Type B pancreatic cell (in vitro differentiated cells): Measurements from ENCODE around the gene LRMDA. TPM values are rescaled to one million over a fixed set of nuclear protein-coding genes. Genes with fewer than 3 reads are reported as not detected.

ENCODE experiments used
- DNase-seq: peaks from one replicate; pipeline ENCODE4 v3.0.0; 2021; ENCODE audit warnings: mixed read lengths; ENCODE audit not compliant: unreplicated experiment; ENCODE audit errors: extremely low spot score
- H3K27ac Mint-ChIP-seq: 2 replicates; pipeline ENCODE4 v1.8.0; 2021; ENCODE audit warnings: mild to moderate bottlenecking, mixed read lengths
- H3K27me3 Mint-ChIP-seq: 2 replicates; pipeline ENCODE4 v1.8.0; 2021; ENCODE audit warnings: mixed read lengths
- H3K36me3 Mint-ChIP-seq: 2 replicates; pipeline ENCODE4 v1.8.0; 2021; ENCODE audit warnings: mixed read lengths
- H3K4me1 Mint-ChIP-seq: one replicate; pipeline ENCODE4 v1.8.0; 2021; ENCODE audit warnings: mixed read lengths; ENCODE audit not compliant: unreplicated experiment
- H3K4me3 Mint-ChIP-seq: 2 replicates; pipeline ENCODE4 v1.8.0; 2021; ENCODE audit warnings: mild to moderate bottlenecking, mixed read lengths
- H3K9me3 Mint-ChIP-seq: 2 replicates; pipeline ENCODE4 v1.8.0; 2021; ENCODE audit warnings: mixed read lengths
- CTCF ChIP-seq: fragments of 200-600 bp; sonication (generic); conservative IDR thresholded peaks from 2 replicates; pipeline ENCODE4 v1.5.0; 2021; ENCODE audit warnings: antibody characterized with exemption, mild to moderate bottlenecking
- total RNA-seq: library from RNA; stranded (reverse); gene quantifications from 2 replicates; pipeline ENCODE4 v1.2.1, GENCODE V29; 2021; ENCODE audit warnings: low replicate concordance

LRMDA gene
- total RNA-seq, 1 donor from 2014 or later = 2.0 TPM

- Mint-ChIP-seq H3K9me3 (peaks cover 6% of the 10 kb centered on the region), H3K36me3 (no peaks in the 10 kb centered on the region), H3K4me3 (no peak overlapping the region), H3K4me1 (peaks cover 10% of the 10 kb centered on the region), H3K27ac (no peak overlapping the region), H3K27me3 (peaks cover 30% of the 10 kb centered on the region)
- no peak for TF ChIP-seq CTCF
- DNase-seq = no peak
These were observed 46.3 kb downstream of the LRMDA start for GRCh38 chr10:75477680-75478079.

GRCh38 chr10:75480374-75480773, 49.0 kb downstream of the LRMDA start:
- no peaks in the 10 kb centered on the region for H3K9me3 Mint-ChIP-seq
- H3K27ac Mint-ChIP-seq = no peak overlapping the region
- peaks cover 18% of the 10 kb centered on the region for H3K27me3 Mint-ChIP-seq
- DNase-seq = no peak
- no peak overlapping the region for H3K4me3 Mint-ChIP-seq
- peaks cover 10% of the 10 kb centered on the region for H3K4me1 Mint-ChIP-seq
- H3K36me3 Mint-ChIP-seq = no peaks in the 10 kb centered on the region
- TF ChIP-seq CTCF = no peak

- no peaks in the 10 kb centered on the region for H3K9me3 Mint-ChIP-seq
These were observed 51.8 kb downstream of the LRMDA start for GRCh38 chr10:75483188-75483587.

GRCh38 chr10:75484717-75485116, 53.3 kb downstream of the LRMDA start:
- Mint-ChIP-seq H3K27ac (no peak overlapping the region), H3K27me3 (peaks cover 11% of the 10 kb centered on the region), H3K36me3 (no peaks in the 10 kb centered on the region), H3K9me3 (no peaks in the 10 kb centered on the region), H3K4me3 (no peak overlapping the region), H3K4me1 (no peaks in the 10 kb centered on the region)
- no peak for TF ChIP-seq CTCF
- DNase-seq = no peak

More at GRCh38 chr10:75483188-75483587, 51.8 kb downstream of the LRMDA start:
- Mint-ChIP-seq H3K27ac (no peak overlapping the region), H3K27me3 (peaks cover 12% of the 10 kb centered on the region), H3K36me3 (no peaks in the 10 kb centered on the region), H3K4me3 (no peak overlapping the region), H3K4me1 (no peaks in the 10 kb centered on the region)
- DNase-seq = no peak
- TF ChIP-seq CTCF = no peak

GRCh38 chr10:75486591-75486990, 55.2 kb downstream of the LRMDA start:
- no peaks in the 10 kb centered on the region for H3K36me3 Mint-ChIP-seq
- H3K4me3 Mint-ChIP-seq = no peak overlapping the region
- TF ChIP-seq CTCF = no peak
- H3K27me3 Mint-ChIP-seq = peaks cover 13% of the 10 kb centered on the region
- H3K27ac Mint-ChIP-seq = no peak overlapping the region
- H3K9me3 Mint-ChIP-seq = no peaks in the 10 kb centered on the region
- no peaks in the 10 kb centered on the region for H3K4me1 Mint-ChIP-seq
- DNase-seq = no peak
